CD14-positive monocyte (primary cell): Measurements from ENCODE around the gene SPACDR. TPM values are rescaled to one million over a fixed set of nuclear protein-coding genes. Genes with fewer than 3 reads are reported as not detected.

ENCODE experiments used
- DNase-seq, 3 donors: peaks; one replicate each; pipeline ENCODE4 v3.0.0-alpha.2; 2011 to 2022
- H2AFZ ChIP-seq: 2 replicates; pipeline ENCODE4 v1.6.0; 2012; ENCODE audit warnings: mild to moderate bottlenecking, low read depth, low read length, inconsistent platforms; ENCODE audit not compliant: insufficient read depth, poor library complexity, severe bottlenecking
- H3K27ac ChIP-seq, 2 donors: 1 replicate in 1 of 2; 2 replicates in 1 of 2; pipeline ENCODE4 v1.5.1; 2012 to 2013; ENCODE audit warnings: low read length in 2 of 2, control low read depth in 1 of 2, inconsistent platforms in 1 of 2, low read depth in 1 of 2, mild to moderate bottlenecking in 1 of 2
- H3K27me3 ChIP-seq, 2 donors: one replicate each; pipeline versions ENCODE4 v1.6.0 to v1.6.1; 2011 to 2013; ENCODE audit warnings: low read length in 2 of 2; ENCODE audit not compliant: control insufficient read depth in 2 of 2, insufficient read depth in 2 of 2
- H3K36me3 ChIP-seq, 2 donors: replicated peaks in 1 of 2; 1 replicate in 1 of 2; 2 replicates in 1 of 2; pipeline versions ENCODE4 v1.5.1 to v1.6.1; 2012 to 2013; ENCODE audit warnings: low read length in 2 of 2, control low read depth in 1 of 2, inconsistent platforms in 1 of 2, mild to moderate bottlenecking in 1 of 2; ENCODE audit not compliant: insufficient read depth in 2 of 2, control insufficient read depth in 1 of 2
- H3K4me1 ChIP-seq, 2 donors: 1 replicate in 1 of 2; 2 replicates in 1 of 2; pipeline versions ENCODE4 v1.5.1 to v1.6.1; 2012 to 2013; ENCODE audit warnings: low read length in 2 of 2, control low read depth in 1 of 2, inconsistent platforms in 1 of 2, mild to moderate bottlenecking in 1 of 2, moderate library complexity in 1 of 2; ENCODE audit not compliant: insufficient read depth in 2 of 2, control insufficient read depth in 1 of 2
- H3K4me2 ChIP-seq: replicated peaks from 2 replicates; pipeline ENCODE3; 2012; ENCODE audit warnings: low read length, moderate library complexity, mild to moderate bottlenecking; ENCODE audit not compliant: poor library complexity, severe bottlenecking; ENCODE audit errors: extremely low read depth
- H3K4me3 ChIP-seq, 3 experiments: fragments of 200-600 bp in 1 of 3; sonication (generic) in 1 of 3; replicated peaks in 1 of 3; 1 replicate in 2 of 3; 2 replicates in 1 of 3; pipeline ENCODE4 v1.5.1; 2011 to 2013; ENCODE audit warnings: low read length in 3 of 3, mild to moderate bottlenecking in 3 of 3, control low read depth in 2 of 3, low read depth in 2 of 3, inconsistent platforms in 1 of 3, moderate library complexity in 1 of 3
- H3K79me2 ChIP-seq: 2 replicates; pipeline ENCODE4 v1.6.0; 2012; ENCODE audit warnings: mild to moderate bottlenecking, control low read depth, inconsistent platforms, low read length, moderate library complexity; ENCODE audit not compliant: insufficient read depth
- H3K9ac ChIP-seq: 2 replicates; pipeline ENCODE4 v1.6.0; 2017; ENCODE audit warnings: low read length, mild to moderate bottlenecking; ENCODE audit not compliant: insufficient read depth, poor library complexity, severe bottlenecking
- H3K9me3 ChIP-seq, 2 donors: replicated peaks in 1 of 2; 1 replicate in 1 of 2; 2 replicates in 1 of 2; pipeline versions ENCODE4 v1.5.1 to v1.6.1; 2012 to 2013; ENCODE audit warnings: low read length in 2 of 2, control low read depth in 1 of 2; ENCODE audit not compliant: control insufficient read depth in 1 of 2, insufficient read depth in 1 of 2
- H4K20me1 ChIP-seq: 2 replicates; pipeline ENCODE4 v1.6.0; 2012; ENCODE audit warnings: mild to moderate bottlenecking, low read length, control low read depth, moderate library complexity; ENCODE audit not compliant: insufficient read depth
- H3K27ac Mint-ChIP-seq, 7 donors: one replicate each; pipeline ENCODE4 v1.8.0; 2020; ENCODE audit warnings: mild to moderate bottlenecking in 7 of 7, mixed read lengths in 7 of 7, moderate library complexity in 6 of 7, inconsistent platforms in 2 of 7
- H3K27me3 Mint-ChIP-seq, 3 donors: one replicate each; pipeline ENCODE4 v1.8.0; 2021 to 2022; ENCODE audit warnings: low read depth in 3 of 3, mild to moderate bottlenecking in 3 of 3, mixed read lengths in 3 of 3, moderate library complexity in 3 of 3, inconsistent platforms in 1 of 3
- H3K36me3 Mint-ChIP-seq, 2 donors: one replicate each; pipeline ENCODE4 v1.8.0; 2020; ENCODE audit warnings: mixed read lengths in 2 of 2, inconsistent platforms in 1 of 2, mild to moderate bottlenecking in 1 of 2
- H3K4me1 Mint-ChIP-seq: one replicate; pipeline ENCODE4 v1.8.0; 2020; ENCODE audit warnings: mild to moderate bottlenecking, mixed read lengths
- H3K4me3 Mint-ChIP-seq, 2 donors: one replicate each; pipeline ENCODE4 v1.8.0; 2020; ENCODE audit warnings: mild to moderate bottlenecking in 2 of 2, mixed read lengths in 2 of 2, moderate library complexity in 1 of 2
- H3K9me3 Mint-ChIP-seq, 7 donors: one replicate each; pipeline ENCODE4 v1.8.0; 2020 to 2022; ENCODE audit warnings: mixed read lengths in 7 of 7, mild to moderate bottlenecking in 6 of 7, moderate library complexity in 6 of 7, inconsistent platforms in 2 of 7
- CTCF ChIP-seq: fragments of 200-600 bp; IDR thresholded peaks from one replicate; pipeline ENCODE4 v1.8.0; 2022; ENCODE audit warnings: antibody characterized with exemption, mild to moderate bottlenecking
- WGBS: methylation state at CpG from one replicate; pipeline ENCODE4 v1.1.5; 2013; ENCODE audit warnings: missing lambda C conversion rate; ENCODE audit not compliant: insufficient coverage; 5-methylcytosine and 5-hydroxymethylcytosine counted together
- intact Hi-C, 2 donors: fragments of 100-400 bp; cut with micrococcal nuclease; formaldehyde crosslinking; loops; one replicate each; pipeline versions ENCODE4 v1.15.0 to v1.15.1; 2023
- polyA plus RNA-seq, 3 donors: library from polyadenylated mRNA; depleted of rRNA in 1 of 3; unstranded in 2 of 3; stranded (reverse) in 1 of 3; fragments of 300-500 nt in 2 of 3; fragments of >200 nt in 1 of 3; fragmentation: Illumina TruSeq in 2 of 3; gene quantifications; 1 replicate in 2 of 3; 2 replicates in 1 of 3; pipeline ENCODE4 v1.2.3, GENCODE V29; 2012 to 2021

Gene SPACDR
- polyA plus RNA-seq, 3 donors = 0.40 to 2.5 TPM; not detected in 1

GRCh38 chr7:100477871-100478267, 13.8 kb upstream of the SPACDR start:
- H3K27ac Mint-ChIP-seq = peak overlapping the region; percentile 82 to 96 (median 85)
- WGBS = 2% methylated on average over 7 of the region's 16 CpGs
- Histone ChIP-seq H3K27me3 (no peaks in the 10 kb centered on the region), H3K79me2 (peaks cover 58% of the 10 kb centered on the region), H4K20me1 (peaks cover 66% of the 10 kb centered on the region), H3K27ac (peak overlapping the region; percentile 83 to 84), H3K9me3 (no peaks in the 10 kb centered on the region), H3K4me3 (peak overlapping the region; percentile 51 to 99 (median 87)), H3K4me1 (peaks cover 54 to 65% of the 10 kb centered on the region in 2 donors), H3K36me3 (peaks cover 13 to 31% of the 10 kb centered on the region in 2 donors), H3K4me2 (peak overlapping the region; percentile 97), H2AFZ (peak overlapping the region; percentile 64), H3K9ac (peak overlapping the region; percentile 89)
- peaks cover 0 to 2% (median 0%) of the 10 kb centered on the region in 7 donors for H3K9me3 Mint-ChIP-seq
- no peak for TF ChIP-seq CTCF
- peaks cover 20 to 44% of the 10 kb centered on the region in 2 donors for H3K36me3 Mint-ChIP-seq
- H3K27me3 Mint-ChIP-seq = peaks cover 6 to 9% (median 6%) of the 10 kb centered on the region in 3 donors
- intact Hi-C loops = loop anchor here (5.0 kb wide), 1 partner anchor 79 kb away; no protein-coding TSS in a partner anchor
- no peak for DNase-seq
- H3K4me3 Mint-ChIP-seq = peak overlapping the region; percentile 96 to 99
- peaks cover 52% of the 10 kb centered on the region for H3K4me1 Mint-ChIP-seq

DNA sequence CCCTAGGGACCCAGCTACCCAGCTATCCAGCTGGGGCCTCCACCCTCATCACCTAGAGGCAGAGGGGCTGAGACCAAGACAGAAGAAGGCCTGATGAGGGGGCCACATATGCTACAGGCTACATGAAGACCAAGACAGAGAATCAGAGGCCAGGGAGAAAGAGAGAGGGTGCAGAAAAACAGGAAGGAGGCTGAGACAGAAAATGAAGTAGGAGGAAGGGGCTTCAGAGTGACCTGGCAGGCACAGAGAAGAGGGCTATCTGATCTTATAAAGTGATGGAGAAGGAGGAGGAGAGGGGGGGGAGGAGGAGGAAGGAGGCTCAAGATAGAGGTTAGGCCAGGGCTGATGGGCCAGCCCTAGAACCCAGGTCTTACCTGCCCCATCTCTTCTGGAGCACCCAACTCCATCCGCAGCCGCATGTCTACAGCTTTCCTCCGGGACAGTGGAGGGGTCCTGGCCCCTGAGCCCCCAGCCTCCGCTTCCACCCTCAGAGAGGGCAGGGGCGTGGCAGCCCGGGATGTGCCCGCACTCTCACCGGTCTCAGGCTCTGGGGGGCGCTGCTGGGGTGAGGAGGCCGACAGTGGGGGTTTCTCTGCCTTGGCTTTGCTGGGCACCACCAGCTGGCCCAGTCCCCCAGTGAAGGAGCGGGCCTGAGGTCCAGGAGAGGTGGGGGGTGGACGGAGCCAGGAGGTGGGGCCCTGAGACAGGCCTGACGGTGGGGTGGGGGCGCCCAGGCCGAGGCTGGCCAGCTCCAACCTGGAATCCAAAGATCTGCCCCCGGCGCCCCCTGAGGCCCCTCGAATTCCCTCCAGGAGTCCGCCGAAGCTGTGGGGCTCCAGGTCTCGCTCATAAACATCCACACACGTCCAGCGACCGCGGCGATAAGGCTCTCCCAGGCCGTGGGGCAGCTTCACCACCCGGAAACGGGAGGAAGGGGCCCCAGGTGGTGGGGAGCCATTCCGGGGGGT, 13.1 kb upstream of the SPACDR start:
- Histone ChIP-seq H3K4me2 (peak overlapping the region; percentile 97), H3K4me3 (peak overlapping the region; percentile 51 to 99 (median 87)), H3K4me1 (peaks cover 53 to 61% of the 10 kb centered on the region in 2 donors), H3K9me3 (no peaks in the 10 kb centered on the region), H3K36me3 (peaks cover 13 to 35% of the 10 kb centered on the region in 2 donors), H4K20me1 (peaks cover 68% of the 10 kb centered on the region), H3K9ac (peak overlapping the region; percentile 89), H3K27ac (peak overlapping the region; percentile 83 to 84), H3K79me2 (peaks cover 58% of the 10 kb centered on the region), H3K27me3 (no peaks in the 10 kb centered on the region), H2AFZ (no peak overlapping the region)
- intact Hi-C loops = loop anchor here (5.0 kb wide), 1 partner anchor 80 kb away; no protein-coding TSS in a partner anchor
- peaks cover 49% of the 10 kb centered on the region for H3K4me1 Mint-ChIP-seq
- H3K9me3 Mint-ChIP-seq = peaks cover 0 to 2% (median 0%) of the 10 kb centered on the region in 7 donors
- WGBS = 6% methylated on average over 22 of the region's 30 CpGs
- TF ChIP-seq CTCF = peak; percentile 30
- H3K27ac Mint-ChIP-seq = peak overlapping the region in 5 of 7 donors; percentile 35 to 87 (median 72)
- H3K4me3 Mint-ChIP-seq = peak overlapping the region; percentile 95 to 96
- no peak for DNase-seq
- peaks cover 1 to 7% (median 5%) of the 10 kb centered on the region in 3 donors for H3K27me3 Mint-ChIP-seq
- peaks cover 20 to 44% of the 10 kb centered on the region in 2 donors for H3K36me3 Mint-ChIP-seq
